ENCODE measurements around the gene MAP3K13. TPM values are rescaled to one million over a fixed set of nuclear protein-coding genes. Genes with fewer than 3 reads are reported as not detected.

MAP3K13 gene
- total RNA-seq, 3 donors from 2014 or later: 36.4 to 61.0 (median 45.9) TPM

GRCh38 chr3:185488465-185488864 lies 125.5 kb downstream of the MAP3K13 start:
- intact Hi-C loops (cut with DNase I, micrococcal nuclease): no loop called here
- TF ChIP-seq CTCF (IDR thresholded peaks at IDR 0.05): no peak
- Histone ChIP-seq H3K4me1 (ENCODE audit: low read depth) (peaks cover 7% of the 10 kb centered on the region), H3K36me3 (ENCODE audit: low read depth) (no peaks in the 10 kb centered on the region), H3K4me3 (no peak overlapping the region), H3K9me3 (no peaks in the 10 kb centered on the region)
- ATAC-seq (peak; percentile 14), DNase-seq (no peak)

GRCh38 chr3:185489462-185489861 lies 126.5 kb downstream of the MAP3K13 start:
- DNase-seq (no peak), ATAC-seq (peak; percentile 81)
- peaks cover 7% of the 10 kb centered on the region for H3K4me1 ChIP-seq (ENCODE audit: low read depth)
- no peaks in the 10 kb centered on the region for H3K9me3 ChIP-seq
- intact Hi-C loops (cut with DNase I, micrococcal nuclease): no loop called here
- H3K36me3 ChIP-seq (ENCODE audit: low read depth): no peaks in the 10 kb centered on the region
- H3K4me3 ChIP-seq: no peak overlapping the region
- TF ChIP-seq CTCF (IDR thresholded peaks at IDR 0.05): no peak

- H3K4me1 ChIP-seq (ENCODE audit: low read depth): peaks cover 7% of the 10 kb centered on the region
- DNase-seq (no peak), ATAC-seq (no peak)
- H3K36me3 ChIP-seq (ENCODE audit: low read depth): no peaks in the 10 kb centered on the region
- no peak overlapping the region for H3K4me3 ChIP-seq
- no peaks in the 10 kb centered on the region for H3K9me3 ChIP-seq
- TF ChIP-seq CTCF (IDR thresholded peaks at IDR 0.05): no peak
- intact Hi-C loops (cut with DNase I, micrococcal nuclease): no loop called here
Measured at GRCh38 chr3:185490241-185490640, 127.3 kb downstream of the MAP3K13 start.

GRCh38 chr3:185498503-185499396 lies 135.8 kb downstream of the MAP3K13 start, which contains the start of gene TMEM41A:
Gene TMEM41A, minus strand, starts transcription at chr3:185499035. Its CDS starts 74 bp downstream, at chr3:185498961.
- H3K4me3 ChIP-seq: peak within 1 kb of the TSS; percentile 75
- intact Hi-C loops (cut with DNase I, micrococcal nuclease): no loop called here

GRCh38 chr3:185502987-185503386 lies 140.1 kb downstream of the MAP3K13 start:
- ATAC-seq: no peak
- Histone ChIP-seq H3K4me3 (no peak overlapping the region), H3K9me3 (no peaks in the 10 kb centered on the region), H3K36me3 (ENCODE audit: low read depth) (no peaks in the 10 kb centered on the region), H3K4me1 (ENCODE audit: low read depth) (no peaks in the 10 kb centered on the region)
- DNase-seq: no peak
- intact Hi-C loops (cut with DNase I, micrococcal nuclease): no loop called here
- no peak for TF ChIP-seq CTCF (IDR thresholded peaks at IDR 0.05)

More at GRCh38 chr3:185498503-185499396, 135.8 kb downstream of the MAP3K13 start, which contains the start of gene TMEM41A:
- TF ChIP-seq CTCF (IDR thresholded peaks at IDR 0.05): no peak
- Histone ChIP-seq H3K4me1 (ENCODE audit: low read depth) (peaks cover 9% of the 10 kb centered on the region), H3K36me3 (ENCODE audit: low read depth) (no peaks in the 10 kb centered on the region), H3K9me3 (no peaks in the 10 kb centered on the region)
- DNase-seq: peak; percentile 96 to 98 (median 96)
- peak; percentile 99 for ATAC-seq
